C4-2B (cell line): ENCODE data around the gene RASAL2.

Source experiments
- ZFX ChIP-seq: fragments of 450-650 bp; IDR thresholded peaks from 2 replicates; pipeline ENCODE4 v1.6.1; 2017
- TF ChIP-seq, protein P1 (sequence below): fragments of 450-650 bp; conservative IDR thresholded peaks from 2 replicates; pipeline ENCODE4 v1.5.1; 2017; ENCODE audit warnings: mild to moderate bottlenecking

GRCh38 chr1:178232949-178233348, 139.0 kb downstream of the RASAL2 start:
- TF ChIP-seq, protein P1, sequence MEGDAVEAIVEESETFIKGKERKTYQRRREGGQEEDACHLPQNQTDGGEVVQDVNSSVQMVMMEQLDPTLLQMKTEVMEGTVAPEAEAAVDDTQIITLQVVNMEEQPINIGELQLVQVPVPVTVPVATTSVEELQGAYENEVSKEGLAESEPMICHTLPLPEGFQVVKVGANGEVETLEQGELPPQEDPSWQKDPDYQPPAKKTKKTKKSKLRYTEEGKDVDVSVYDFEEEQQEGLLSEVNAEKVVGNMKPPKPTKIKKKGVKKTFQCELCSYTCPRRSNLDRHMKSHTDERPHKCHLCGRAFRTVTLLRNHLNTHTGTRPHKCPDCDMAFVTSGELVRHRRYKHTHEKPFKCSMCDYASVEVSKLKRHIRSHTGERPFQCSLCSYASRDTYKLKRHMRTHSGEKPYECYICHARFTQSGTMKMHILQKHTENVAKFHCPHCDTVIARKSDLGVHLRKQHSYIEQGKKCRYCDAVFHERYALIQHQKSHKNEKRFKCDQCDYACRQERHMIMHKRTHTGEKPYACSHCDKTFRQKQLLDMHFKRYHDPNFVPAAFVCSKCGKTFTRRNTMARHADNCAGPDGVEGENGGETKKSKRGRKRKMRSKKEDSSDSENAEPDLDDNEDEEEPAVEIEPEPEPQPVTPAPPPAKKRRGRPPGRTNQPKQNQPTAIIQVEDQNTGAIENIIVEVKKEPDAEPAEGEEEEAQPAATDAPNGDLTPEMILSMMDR = no peak
- TF ChIP-seq ZFX = no peak
